ENCODE results near the gene PCNX2.

PCNX2 gene

DNA sequence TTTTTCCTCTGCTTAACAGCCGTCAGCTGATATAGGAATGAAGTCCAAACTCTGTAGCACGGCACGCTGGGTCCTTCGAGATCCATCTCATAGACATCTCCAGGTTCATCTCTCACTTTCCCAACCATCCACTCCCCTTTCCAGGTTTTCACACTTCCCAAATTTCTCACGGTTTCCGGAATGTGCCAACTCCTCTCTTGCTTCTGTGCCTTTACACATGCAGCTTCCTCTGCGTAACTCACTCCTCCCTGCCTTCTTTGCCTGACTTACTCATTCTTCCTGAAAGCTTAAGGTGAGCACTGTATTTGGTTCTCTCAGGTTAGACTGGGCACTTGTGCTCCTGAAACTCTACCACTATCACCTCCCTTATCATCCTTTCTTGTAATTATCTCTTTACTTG, 168.4 kb downstream of the PCNX2 start:
- Histone ChIP-seq H3K27me3 (no peaks in the 10 kb centered on the region), H3K4me3 (ENCODE audit: low read depth, low read length) (no peak overlapping the region), H3K9me3 (peaks cover 5% of the 10 kb centered on the region; the same call in 1 of the 2 replicates), H3K4me1 (no peaks in the 10 kb centered on the region), H3K36me3 (no peaks in the 10 kb centered on the region)
- TF ChIP-seq, protein P1, sequence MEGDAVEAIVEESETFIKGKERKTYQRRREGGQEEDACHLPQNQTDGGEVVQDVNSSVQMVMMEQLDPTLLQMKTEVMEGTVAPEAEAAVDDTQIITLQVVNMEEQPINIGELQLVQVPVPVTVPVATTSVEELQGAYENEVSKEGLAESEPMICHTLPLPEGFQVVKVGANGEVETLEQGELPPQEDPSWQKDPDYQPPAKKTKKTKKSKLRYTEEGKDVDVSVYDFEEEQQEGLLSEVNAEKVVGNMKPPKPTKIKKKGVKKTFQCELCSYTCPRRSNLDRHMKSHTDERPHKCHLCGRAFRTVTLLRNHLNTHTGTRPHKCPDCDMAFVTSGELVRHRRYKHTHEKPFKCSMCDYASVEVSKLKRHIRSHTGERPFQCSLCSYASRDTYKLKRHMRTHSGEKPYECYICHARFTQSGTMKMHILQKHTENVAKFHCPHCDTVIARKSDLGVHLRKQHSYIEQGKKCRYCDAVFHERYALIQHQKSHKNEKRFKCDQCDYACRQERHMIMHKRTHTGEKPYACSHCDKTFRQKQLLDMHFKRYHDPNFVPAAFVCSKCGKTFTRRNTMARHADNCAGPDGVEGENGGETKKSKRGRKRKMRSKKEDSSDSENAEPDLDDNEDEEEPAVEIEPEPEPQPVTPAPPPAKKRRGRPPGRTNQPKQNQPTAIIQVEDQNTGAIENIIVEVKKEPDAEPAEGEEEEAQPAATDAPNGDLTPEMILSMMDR (IDR thresholded peaks at IDR 0.05; ENCODE audit: low read depth, low read length): no peak
- DNase-seq: no peak

DNA sequence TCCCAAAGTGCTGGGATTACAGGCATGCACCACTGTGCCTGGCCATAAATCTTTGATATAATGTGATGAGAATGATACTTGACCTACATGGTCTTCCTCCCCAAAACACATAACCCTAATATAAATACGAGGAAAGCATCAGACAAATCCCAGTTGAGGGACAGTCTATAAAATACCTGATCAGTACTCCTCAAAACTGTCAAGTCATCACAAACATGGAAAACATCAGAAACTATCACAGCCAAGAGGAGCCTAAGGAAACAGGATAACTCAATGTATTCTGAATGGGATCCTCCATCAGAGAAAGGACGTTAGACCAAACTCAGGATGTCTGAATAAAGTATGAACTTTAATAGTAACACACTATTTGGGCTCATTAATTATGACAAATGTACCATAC, 172.7 kb downstream of the PCNX2 start:
- TF ChIP-seq, protein P1 (IDR thresholded peaks at IDR 0.05; ENCODE audit: low read depth, low read length): no peak
- no peaks in the 10 kb centered on the region for H3K4me1 ChIP-seq
- no peaks in the 10 kb centered on the region for H3K36me3 ChIP-seq
- no peaks in the 10 kb centered on the region for H3K9me3 ChIP-seq
- no peak for DNase-seq
- no peak overlapping the region for H3K4me3 ChIP-seq (ENCODE audit: low read depth, low read length)
- H3K27me3 ChIP-seq: no peaks in the 10 kb centered on the region

DNA sequence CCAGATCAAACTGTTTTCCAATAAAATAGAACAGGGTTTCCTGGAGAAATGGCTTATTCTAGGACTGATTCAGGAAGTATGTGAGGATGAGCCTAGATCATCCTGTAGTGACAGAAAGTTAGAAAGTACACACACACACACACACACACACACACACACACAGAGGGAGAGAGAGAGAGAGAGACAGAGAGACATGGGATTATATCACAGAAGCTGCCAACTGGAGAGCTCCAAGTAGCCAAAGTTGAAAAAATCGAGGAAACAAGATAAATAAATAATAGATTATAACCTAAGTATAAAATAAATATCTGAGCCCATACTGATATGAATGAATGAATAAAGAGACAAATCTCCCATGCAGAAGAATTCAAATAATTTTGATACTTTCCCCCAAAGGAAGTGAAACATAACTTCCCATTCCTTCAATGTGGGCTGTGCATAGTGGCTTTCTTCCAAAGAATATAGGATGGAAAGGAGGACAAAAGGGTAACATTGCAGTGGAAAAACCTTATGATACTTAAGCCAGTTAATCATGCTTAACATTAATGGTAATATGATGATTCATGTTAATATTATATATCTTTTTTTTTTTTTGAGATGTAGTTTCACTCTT, 173.5 kb downstream of the PCNX2 start:
- DNase-seq: no peak
- Histone ChIP-seq H3K4me3 (ENCODE audit: low read depth, low read length) (no peak overlapping the region), H3K27me3 (no peaks in the 10 kb centered on the region), H3K36me3 (no peaks in the 10 kb centered on the region), H3K9me3 (no peaks in the 10 kb centered on the region), H3K4me1 (no peaks in the 10 kb centered on the region)
- TF ChIP-seq, protein P1 (IDR thresholded peaks at IDR 0.05; ENCODE audit: low read depth, low read length): no peak

DNA sequence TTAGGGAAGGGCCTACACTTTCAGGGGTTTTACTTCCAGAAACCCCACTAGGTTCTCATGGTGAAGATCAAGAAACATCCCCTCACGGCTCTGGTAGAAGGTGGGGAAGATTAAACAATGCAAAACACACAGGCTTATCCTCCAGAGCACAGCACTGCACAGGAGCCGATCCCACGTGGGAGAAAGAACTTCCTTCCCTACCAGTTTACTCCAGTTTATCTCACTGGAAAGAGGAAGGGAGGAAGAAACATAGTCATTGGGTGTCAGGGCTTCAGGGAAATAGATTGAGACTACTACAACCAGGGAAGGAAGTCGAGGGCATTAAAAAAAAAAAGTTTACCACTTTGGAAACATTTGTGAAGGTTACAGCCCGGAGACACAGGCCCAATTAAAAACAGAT, 180.7 kb downstream of the PCNX2 start:
- Histone ChIP-seq H3K9me3 (no peaks in the 10 kb centered on the region), H3K4me3 (ENCODE audit: low read depth, low read length) (no peak overlapping the region), H3K4me1 (no peaks in the 10 kb centered on the region), H3K27me3 (no peaks in the 10 kb centered on the region), H3K36me3 (no peaks in the 10 kb centered on the region)
- no peak for DNase-seq
- TF ChIP-seq, protein P1 (IDR thresholded peaks at IDR 0.05; ENCODE audit: low read depth, low read length): no peak

DNA sequence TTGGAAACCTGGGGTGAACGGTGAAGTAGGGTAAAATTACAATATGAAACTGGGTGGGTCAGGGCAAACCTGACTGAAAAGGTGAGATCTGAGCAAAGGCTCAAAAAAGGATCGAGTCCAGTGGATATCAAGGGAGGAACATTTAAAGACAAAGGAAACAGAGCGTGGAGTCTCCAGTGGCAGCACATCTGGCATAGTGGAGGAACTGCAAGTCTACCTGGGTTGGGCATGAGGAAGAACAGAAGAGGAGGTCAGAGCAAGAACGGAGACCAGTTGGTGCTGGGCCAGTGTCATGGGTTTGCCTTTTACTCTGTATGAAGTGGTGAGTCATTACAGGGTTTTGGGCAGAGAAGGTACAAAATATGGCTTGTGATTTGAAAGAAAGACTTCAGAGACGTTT, 181.4 kb downstream of the PCNX2 start:
- Histone ChIP-seq H3K9me3 (no peaks in the 10 kb centered on the region), H3K4me3 (ENCODE audit: low read depth, low read length) (no peak overlapping the region), H3K4me1 (no peaks in the 10 kb centered on the region), H3K27me3 (no peaks in the 10 kb centered on the region), H3K36me3 (no peaks in the 10 kb centered on the region)
- TF ChIP-seq, protein P1 (IDR thresholded peaks at IDR 0.05; ENCODE audit: low read depth, low read length): no peak
- no peak for DNase-seq

DNA sequence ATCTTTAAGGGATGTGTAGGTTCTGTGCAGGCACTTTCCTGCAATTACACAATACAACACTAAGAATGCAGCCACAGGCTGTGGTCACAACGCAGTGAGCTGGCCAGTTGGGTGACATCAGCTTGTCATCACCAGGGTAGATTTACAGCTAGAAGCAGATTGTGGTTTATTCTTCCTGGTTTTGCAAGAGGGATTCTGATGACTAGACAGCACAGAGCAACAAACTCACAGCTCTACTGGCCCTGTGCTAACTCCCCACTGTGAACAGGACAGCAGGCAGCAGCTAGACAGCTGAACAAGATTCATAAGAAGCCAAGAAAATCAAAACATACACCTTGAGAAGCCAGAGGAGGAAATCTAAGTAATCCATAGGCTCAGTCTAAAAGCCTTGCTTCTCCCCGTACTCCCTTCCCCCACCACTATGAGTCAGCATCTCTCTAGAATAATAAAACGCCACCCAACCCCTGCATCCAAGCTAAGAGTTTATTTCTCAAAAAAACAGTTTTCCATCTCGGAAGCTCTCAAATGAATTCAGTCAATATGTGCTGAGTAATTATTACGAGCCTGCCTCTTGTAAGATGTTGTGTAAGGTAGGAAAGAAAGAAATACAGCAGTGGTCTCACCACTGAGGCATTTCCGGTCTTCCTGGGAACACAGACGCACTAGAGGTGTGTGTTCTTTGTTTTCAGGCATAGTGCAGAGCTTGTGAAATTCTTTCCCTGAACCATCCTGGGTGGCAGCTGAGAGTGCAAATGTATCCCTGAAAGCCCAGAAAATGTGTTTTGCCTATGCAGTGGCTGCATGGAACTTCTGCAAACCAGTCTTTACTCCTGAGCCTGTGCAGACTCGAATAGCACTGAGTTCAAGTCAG, 182.3 kb downstream of the PCNX2 start:
- TF ChIP-seq, protein P1 (IDR thresholded peaks at IDR 0.05; ENCODE audit: low read depth, low read length): no peak
- H3K4me1 ChIP-seq: no peaks in the 10 kb centered on the region
- H3K4me3 ChIP-seq (ENCODE audit: low read depth, low read length): no peak overlapping the region
- H3K36me3 ChIP-seq: no peaks in the 10 kb centered on the region
- H3K27me3 ChIP-seq: no peaks in the 10 kb centered on the region
- H3K9me3 ChIP-seq: no peaks in the 10 kb centered on the region
- no peak for DNase-seq
